HCT116 (cell line): ENCODE data around the gene CD82.

Experiments
- FOSL1 ChIP-seq: IDR thresholded peaks from 2 replicates; pipeline ENCODE4 v1.6.1; 2012; ENCODE audit warnings: low read depth
- JUND ChIP-seq: IDR thresholded peaks from 2 replicates; pipeline ENCODE4 v1.6.1; 2012
- POLR2AphosphoS5 ChIP-seq: IDR thresholded peaks from 2 replicates; pipeline ENCODE4 v1.6.1; 2011; ENCODE audit warnings: mild to moderate bottlenecking, low read depth, low read length, moderate library complexity
- RAD21 ChIP-seq: IDR thresholded peaks from 2 replicates; pipeline ENCODE4 v1.6.1; 2012; ENCODE audit warnings: low read depth, mild to moderate bottlenecking
- SP1 ChIP-seq: IDR thresholded peaks from 2 replicates; pipeline ENCODE4 v1.6.1; 2012; ENCODE audit warnings: low read depth
- TF ChIP-seq, protein P1 (sequence below), 3 experiments: fragments of 200-600 bp in 1 of 3; sonication (generic) in 1 of 3; IDR thresholded peaks in 2 of 3; conservative IDR thresholded peaks in 1 of 3; 2 replicates each; pipeline ENCODE4 v1.5.1; 2012 to 2017; ENCODE audit warnings: low read depth in 2 of 3, low read length in 2 of 3, antibody characterized with exemption in 1 of 3, borderline replicate concordance in 1 of 3, control low read depth in 1 of 3, mild to moderate bottlenecking in 1 of 3, mixed read lengths in 1 of 3, mixed run types in 1 of 3, moderate library complexity in 1 of 3; ENCODE audit not compliant: insufficient read depth in 1 of 3
- TF ChIP-seq, protein P2 (sequence below): IDR thresholded peaks from 2 replicates; pipeline ENCODE4 v1.6.1; 2012

DNA sequence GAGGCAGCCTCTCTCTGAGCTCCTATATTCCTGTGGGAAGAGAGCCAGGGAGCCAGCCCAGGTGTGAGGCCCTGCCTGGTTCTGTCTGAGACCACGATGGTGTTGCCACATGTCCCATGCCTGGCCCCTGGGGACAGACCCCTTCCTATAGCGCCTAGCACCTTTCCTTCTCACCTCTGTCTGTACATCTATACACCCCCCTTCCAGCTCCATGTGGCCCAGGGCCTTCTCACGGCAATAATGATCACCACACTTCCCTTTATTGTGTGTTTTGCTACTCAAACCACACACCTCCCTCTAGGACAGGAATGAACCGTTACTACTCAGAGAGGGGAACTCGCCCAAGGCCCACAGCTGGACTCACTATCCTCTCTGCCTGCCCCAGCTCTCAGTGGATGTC is 12.8 kb downstream of the CD82 start:
- TF ChIP-seq FOSL1 = no peak
- TF ChIP-seq, protein P1, sequence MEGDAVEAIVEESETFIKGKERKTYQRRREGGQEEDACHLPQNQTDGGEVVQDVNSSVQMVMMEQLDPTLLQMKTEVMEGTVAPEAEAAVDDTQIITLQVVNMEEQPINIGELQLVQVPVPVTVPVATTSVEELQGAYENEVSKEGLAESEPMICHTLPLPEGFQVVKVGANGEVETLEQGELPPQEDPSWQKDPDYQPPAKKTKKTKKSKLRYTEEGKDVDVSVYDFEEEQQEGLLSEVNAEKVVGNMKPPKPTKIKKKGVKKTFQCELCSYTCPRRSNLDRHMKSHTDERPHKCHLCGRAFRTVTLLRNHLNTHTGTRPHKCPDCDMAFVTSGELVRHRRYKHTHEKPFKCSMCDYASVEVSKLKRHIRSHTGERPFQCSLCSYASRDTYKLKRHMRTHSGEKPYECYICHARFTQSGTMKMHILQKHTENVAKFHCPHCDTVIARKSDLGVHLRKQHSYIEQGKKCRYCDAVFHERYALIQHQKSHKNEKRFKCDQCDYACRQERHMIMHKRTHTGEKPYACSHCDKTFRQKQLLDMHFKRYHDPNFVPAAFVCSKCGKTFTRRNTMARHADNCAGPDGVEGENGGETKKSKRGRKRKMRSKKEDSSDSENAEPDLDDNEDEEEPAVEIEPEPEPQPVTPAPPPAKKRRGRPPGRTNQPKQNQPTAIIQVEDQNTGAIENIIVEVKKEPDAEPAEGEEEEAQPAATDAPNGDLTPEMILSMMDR (IDR thresholded peaks at IDR 0.05 in 2 of 3, conservative IDR thresholded peaks at IDR 0.05 in 1 of 3; ENCODE audit: borderline replicate concordance in 1 of 3, insufficient read depth in 1 of 3, low read depth in 2 of 3, low read length in 2 of 3) = no peak
- TF ChIP-seq JUND = no peak
- TF ChIP-seq, protein P2, sequence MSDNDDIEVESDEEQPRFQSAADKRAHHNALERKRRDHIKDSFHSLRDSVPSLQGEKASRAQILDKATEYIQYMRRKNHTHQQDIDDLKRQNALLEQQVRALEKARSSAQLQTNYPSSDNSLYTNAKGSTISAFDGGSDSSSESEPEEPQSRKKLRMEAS = no peak
- no peak for TF ChIP-seq RAD21
- TF ChIP-seq SP1 = no peak
- TF ChIP-seq POLR2AphosphoS5 = no peak
